Ammon's horn (tissue), 1 donor: Measurements from ENCODE around the gene PALM3.
"Not testable (repeated sequence)": the region's sequence is repeated elsewhere in the genome, so short reads cannot be mapped to it uniquely, and the experiment has no call there.

Source experiments
- DNase-seq: peaks from one replicate; pipeline ENCODE4 v3.0.0-alpha.2; 2016; ENCODE audit warnings: low spot score

PALM3 gene

DNA sequence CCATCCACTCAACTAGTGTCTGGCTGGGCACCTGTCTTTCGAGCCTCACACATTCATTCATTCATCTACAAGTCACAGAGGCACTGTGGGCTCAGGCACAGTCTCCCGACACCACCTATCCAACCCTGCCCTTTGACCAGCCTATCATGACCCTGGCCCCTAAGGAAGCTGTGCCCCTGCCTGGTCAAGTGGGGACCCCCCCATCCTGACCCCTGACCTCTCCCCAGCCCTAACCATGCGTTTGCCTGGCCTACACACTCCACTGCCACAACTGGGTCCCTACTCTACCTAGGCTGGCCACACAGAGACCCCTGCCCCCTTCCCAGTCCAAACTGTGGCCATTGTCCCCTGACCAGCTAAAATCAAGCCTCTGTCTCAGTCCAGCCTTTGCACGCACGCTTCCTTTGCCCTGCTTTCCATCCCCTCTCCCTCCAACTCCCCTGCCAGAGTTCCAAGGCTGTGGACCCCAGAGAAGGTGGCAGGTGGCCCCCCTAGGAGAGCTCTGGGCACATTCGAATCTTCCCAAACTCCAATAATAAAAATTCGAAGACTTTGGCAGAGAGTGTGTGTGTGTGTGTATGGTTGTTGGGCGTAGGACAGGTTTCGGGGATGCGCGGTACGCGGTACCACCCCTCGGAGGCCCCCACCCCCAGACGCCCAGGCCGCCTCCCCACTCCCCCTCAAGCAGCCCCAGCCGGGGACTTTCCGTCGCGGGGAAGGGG, 30.7 kb downstream of the PALM3 start:
- no peak for DNase-seq

DNA sequence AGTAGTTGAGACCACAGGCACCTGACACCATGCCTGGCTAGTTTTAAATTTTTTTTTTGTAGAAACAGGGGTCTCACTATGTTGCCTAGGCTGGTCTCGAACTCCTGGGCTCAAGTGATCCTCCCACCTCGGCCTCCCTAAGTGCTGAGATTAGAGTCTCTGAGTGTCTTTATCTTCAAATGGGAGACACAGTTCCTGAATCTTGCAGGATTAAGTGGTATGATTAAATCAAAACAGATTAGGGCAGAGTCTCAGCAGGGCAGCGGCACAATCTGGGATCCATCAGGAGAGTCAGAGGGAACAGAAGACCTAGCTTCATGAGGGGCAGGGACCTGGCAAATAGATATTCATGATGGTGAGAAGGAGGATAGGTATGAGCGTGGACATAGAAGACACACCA, 33.0 kb downstream of the PALM3 start:
- DNase-seq = no peak

DNA sequence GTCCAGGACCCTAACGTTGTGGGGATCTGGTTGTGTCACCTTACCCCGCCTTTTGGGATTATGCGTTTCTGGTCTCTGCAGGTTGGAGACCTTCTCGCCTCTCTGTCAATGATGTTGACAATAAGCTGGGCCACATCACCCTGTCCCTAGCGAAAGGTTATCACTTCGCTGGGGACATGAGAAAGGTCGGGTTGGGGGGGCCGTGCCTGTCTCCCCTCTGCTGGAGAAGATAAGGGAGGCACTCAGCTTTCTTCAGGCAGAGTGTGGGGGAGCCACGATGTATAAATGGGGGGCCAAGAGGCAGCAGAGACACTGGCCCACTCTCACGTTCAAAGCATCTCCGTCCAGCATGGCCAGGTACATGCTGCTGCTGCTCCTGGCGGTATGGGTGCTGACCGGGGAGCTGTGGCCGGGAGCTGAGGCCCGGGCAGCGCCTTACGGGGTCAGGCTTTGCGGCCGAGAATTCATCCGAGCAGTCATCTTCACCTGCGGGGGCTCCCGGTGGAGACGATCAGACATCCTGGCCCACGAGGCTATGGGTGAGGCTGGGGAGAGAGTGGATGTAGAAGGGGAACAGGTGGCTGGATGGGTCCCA, 33.9 kb downstream of the PALM3 start, which contains the start of gene RLN3:
RLN3 (plus strand) TSS at position 293 of the 595 bp plus-strand sequence; CDS start at position 350, 57 bp downstream.
- no peak for DNase-seq

DNA sequence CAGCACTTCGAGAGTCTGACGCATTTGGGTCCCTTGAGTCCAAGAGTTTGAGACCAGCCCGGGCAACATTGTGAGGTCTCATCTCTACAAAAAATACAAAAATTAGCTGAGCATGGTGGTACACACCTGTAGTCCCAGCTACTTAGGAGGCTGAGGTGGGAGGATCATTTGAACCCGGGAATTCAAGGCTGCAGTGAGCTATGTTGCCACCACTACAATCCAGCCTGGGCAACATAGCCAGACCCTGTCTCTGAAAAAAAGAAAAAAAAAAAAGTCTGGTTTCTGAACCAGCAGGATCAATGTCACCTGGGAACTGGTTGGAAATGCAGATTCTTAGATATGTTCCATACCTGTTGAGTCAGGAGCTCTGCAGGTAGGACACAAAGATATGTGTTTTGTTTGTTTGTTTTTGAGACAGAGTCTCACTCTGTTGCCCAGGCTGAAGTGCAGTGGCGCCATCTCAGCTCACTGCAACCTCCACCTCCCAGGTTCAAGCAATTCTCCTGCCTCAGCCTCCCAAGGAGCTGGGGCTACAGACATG, 35.2 kb downstream of the PALM3 start:
- not testable (repeated sequence) for DNase-seq

DNA sequence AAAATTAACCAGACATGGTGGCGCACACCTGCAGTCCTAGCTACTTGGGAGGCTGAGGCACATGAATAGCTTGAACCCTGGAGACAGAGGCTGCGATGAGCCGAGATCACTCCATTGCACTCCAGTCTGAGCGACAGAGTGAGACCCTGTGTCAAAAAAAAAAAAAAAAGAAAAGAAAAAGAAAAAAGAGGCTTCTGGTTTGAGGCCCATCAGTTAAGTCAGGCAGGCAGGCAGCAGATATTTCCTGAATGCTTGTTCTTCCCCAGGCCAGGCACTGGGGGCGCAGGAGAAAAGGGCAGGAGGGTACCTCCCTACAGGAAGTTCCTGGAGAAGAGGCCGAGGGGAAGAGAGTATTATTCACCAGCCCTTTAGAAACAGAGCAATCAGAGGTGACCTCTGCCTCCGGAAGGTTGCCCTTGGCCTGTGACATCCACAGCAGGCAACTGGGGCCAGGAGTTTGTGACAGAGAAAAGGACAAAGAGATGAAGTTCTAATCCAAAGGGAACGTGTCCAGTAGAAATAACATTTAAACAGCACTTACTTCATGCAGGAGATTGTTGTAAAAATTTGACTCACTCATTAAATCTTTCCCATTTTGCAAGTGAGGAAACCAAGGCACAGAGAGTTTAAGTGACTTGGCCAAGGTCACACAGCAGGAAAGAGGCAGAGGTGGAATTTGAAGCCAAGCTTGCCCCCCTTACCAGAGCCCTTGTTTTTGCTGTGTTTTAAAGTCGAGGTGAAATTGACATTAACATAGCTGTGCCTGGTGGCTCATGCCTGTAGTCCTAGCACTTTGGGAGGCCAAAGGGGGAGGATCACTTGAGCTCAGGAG, 38.3 kb downstream of the PALM3 start:
- DNase-seq = peak; percentile 29

DNA sequence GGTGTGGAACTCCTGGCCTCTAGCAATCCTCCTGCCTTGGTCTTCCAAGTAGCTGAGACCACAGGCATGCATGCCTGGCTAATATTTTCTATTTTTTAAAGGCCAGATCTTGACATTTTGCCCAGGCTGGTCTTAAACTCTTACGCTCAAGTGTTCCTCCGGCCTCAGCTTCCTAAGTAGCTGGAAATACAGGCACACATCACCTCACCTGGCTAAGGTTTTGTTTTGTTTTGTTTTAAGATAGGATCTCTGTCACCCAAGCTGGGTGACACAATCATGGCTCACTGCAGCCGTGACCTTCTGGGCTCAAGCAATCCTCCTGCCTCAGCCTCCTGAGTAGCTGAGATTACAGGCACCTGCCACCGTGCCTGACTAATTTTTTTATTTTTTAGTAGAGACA, 39.4 kb downstream of the PALM3 start:
- no peak for DNase-seq

DNA sequence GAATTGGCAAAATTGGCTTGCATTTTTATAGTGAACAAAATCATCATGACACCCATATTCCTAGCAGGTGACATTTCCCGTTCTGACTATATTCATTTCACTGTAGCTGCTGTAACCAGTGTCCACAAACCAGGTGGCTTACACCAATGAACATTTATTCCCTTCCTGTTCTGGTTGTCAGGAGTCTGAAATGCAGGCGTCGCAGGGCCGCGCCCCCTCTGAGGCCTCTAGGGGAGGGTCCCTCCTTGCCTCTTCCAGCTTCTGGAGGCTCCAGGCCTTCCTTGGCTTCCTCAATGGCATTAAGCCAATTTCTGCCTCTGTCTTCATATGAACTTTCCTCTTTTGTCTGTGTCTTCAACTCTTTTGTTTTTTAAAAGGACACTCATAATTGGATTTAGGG, 40.4 kb downstream of the PALM3 start:
- DNase-seq = no peak

DNA sequence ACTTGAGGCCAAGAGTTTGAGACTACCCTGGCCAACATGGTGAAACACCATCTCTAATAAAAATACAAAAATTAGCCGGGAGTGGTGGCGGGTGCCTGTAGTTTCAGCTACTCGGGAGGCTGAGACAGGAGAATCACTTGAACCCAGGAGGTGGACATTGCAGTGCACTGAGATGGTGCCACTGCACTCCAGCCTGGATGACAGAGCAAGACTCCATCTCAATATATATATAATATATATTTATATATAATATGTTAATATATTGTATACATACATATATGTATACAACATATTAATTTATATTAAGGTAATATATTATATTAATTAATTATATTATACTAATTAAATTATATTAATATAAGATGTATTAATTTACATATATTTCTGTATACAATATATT, 42.1 kb downstream of the PALM3 start:
- not testable (repeated sequence) for DNase-seq

DNA sequence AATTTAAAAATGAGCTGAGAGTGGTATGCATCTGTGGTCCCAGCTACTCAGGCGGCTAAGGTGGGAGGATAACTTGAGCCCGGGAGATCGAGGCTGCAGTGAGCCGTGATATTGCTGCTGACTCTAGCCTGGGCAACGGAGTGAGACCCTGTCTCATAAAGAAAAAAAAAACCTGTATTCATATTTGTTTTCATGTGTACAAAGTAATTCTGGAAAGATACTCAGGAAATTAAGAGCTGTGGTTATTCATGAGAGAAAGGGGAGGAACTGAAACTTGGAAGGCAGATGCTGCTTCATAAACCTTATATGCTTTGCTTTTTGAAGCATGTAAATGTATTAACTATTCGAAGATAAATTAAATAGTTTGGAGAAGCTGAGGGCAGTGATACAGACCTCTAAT, 42.8 kb downstream of the PALM3 start:
- no peak for DNase-seq

DNA sequence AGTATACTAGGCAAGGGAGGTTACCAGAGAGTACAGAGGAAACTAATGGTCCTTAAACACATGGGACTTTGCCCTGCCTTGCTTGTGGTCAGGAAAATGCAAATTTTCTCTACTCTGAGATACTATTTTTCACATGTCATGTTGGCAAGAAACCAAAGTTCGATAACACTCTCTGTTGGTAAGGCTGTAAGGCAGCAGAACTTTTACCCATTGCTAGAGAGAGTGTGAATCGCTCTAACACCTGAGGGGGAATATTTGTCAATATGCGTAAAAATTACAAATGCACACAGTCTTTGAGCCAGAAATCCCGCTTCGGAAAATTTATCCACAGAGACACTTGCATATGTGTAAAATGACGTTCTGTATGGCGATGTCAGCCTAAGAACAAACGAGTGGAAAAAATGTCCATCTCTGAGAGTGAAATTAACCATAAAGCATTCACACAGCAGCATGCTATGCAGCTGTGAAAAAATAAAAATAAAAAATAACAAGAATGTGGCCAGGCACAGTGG, 46.3 kb downstream of the PALM3 start:
- no peak for DNase-seq

DNA sequence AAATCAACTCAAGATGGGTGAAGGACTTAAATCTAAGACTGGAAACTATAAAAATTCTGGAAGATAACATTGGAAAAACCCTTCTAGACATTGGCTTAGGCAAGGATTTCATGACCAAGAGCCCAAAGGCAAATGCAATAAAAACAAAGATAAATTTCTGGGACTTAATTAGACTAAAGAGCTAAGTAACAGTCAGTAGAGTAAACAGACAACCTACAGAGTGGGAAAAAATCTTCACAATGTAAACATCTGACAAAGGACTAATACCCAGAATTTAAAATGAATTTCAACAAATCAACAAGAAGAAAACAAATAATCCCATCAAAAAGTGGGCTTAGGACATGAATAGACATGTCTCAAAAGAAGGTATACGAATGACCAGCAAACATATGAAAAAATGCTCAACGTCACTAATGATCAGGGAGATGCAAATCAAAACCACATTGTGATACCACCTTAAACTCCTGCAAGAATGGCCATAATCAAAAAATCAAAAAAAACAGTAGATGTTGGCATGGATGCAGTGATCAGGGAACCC, 49.4 kb downstream of the PALM3 start:
- no peak for DNase-seq

DNA sequence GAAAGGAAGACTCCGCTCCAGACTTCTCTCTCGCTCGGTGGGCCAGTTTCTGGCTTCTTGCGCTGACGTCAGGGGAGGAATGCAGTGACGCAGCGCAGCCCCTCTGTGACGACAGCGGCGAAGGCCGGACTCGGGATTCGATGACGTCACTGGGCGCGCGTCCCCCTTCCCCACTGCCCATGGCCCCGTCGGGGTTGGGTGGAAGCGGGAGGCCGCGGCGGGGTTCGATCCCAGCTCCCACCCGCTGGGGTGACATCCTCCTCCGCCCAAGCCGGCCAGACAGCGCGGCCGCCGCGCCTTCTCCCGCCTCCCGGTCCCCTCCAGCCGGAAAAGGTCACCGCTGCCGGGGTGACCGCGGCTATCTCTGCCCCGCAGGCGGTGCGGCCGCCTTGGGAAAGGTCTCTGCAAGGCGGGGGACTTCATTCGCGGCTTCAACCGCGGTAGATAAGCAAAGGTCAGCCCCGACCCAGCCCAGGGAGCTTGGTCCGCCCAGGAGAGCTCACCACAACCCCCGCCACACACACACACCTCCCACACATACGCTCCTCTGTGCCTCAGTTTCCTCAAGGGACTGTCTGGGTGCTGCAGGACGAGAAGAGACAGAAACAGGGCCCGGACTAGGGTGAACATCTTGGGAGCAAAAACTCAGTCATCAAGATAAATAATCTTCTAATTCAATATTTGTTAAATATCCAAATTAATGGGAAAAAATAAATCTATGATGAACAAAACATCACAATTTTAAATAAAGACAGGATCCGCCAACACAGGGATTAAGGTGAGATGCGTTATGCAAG, 54.9 kb downstream of the PALM3 start:
- no peak for DNase-seq

DNA sequence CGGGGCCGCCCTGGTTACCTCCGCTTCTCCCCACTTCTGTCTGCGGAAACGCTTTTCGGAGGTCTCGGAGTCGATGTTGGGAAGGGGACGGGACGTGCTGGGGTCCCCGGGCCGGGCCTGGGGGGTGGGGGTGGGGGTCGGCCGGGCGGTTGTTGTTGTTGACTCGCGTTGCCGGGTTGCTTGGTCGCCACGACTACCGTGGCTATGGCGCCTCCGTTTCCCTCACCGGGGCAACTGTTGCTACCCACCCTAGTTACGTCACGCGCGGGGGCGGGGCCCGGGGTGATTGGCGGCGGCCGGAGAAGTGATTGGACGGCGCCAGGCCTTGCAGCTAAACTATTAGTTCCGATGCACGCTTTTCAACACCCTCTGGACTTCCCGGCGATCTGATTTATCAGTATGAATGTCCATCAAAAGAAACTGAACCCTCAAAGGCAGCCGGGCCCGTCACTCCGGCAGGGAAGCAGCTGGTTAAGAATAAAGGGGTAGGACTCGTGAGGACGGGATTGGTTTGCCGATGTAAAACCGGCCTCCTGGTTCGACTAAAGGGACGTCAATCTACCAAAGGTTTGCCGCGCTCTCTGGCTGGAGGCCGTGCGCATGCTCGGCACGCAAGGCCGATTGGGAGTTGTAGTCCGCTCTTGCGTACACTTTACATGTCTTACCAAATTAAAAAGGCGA, 55.7 kb downstream of the PALM3 start, which contains the start of gene RFX1:
RFX1 (minus strand) TSS at position 236 of the 681 bp plus-strand sequence. CDS start 12,477 bp downstream, outside the sequence.
- DNase-seq = peak; percentile 99

DNA sequence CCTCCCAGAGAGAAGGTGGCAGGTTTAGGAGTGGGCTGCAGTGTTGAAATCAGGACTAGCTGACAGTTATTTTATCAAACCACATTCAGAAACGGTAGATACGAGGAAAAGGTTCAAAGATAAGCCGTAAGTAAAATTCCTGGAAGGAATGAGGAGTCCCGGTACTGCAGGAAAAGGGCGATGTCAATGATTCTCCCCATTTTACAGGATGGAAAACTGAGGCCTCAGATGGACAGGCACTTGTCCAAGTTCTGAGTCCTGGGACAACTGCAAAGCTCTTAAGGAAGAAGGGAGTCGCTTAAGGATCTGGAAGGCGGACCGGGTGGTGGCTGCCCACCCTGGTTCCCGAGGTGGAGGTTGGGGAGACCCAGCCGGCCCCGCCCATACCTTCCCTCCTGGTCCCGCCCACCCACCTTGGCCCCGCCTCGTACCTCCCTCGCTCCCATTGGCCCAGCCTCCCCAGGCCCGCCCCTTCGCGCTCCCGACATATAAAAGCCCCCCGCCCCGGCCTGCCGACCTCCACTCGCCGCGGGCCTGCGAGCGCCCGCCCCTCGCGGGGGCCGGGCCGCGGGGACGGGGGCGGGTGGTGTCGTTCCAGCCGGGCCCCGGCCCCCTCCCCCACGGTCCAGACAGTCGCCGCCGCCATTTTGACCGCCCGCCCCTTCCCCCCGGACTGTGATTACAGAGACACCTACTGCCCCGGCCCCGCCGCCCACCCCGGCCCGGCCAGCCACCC, 56.4 kb downstream of the PALM3 start:
- DNase-seq = peak; percentile 85

DNA sequence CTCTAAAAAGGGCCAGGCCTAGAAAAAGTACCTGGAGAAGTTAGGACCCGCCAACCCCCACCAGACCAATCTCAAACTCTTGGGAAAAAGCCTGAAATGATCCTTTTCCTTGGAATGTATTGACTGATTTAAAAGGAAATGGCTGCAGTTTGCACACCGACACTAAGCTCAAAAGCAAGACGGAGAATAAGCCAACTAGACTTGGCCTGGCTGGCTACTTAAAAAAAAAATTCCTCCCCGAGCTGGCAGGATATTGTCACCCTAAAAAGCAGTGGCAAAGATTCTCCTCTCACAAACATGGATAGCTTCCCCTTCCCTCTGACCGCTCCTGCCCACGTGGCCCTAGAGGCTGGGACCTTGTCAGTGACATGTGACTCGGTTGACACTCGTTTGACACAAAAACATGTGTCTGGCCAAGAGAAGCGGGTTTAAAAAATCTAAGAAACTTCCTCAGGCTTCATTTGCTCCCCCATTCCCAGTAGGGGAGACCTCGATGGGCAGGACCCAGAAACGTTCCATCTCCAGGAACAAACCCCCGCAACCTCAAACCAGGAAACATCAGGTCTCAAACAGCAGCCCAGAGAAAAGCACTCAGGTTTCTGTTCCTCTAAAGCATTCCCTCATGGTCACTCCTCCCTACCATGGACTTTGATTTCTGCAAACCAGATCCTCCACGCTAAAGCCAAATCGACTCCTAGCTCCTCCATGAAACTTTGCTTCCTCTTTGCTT, 57.1 kb downstream of the PALM3 start:
- peak; percentile 83 for DNase-seq
